Tibial artery (tissue), 4 donors: ENCODE data around the gene ZNF556.

Experiments used
- DNase-seq, 2 donors: peaks; one replicate each; pipeline ENCODE4 v3.0.0-alpha.2; 2019
- H3K27ac ChIP-seq, 2 donors: fragments of 200-600 bp; sonication (generic) in 1 of 2; 1 replicate in 1 of 2; 2 replicates in 1 of 2; pipeline ENCODE4 v1.5.1; 2018 to 2019; ENCODE audit warnings: mild to moderate bottlenecking in 1 of 2
- H3K27me3 ChIP-seq, 2 donors: fragments of 200-600 bp; sonication (generic) in 1 of 2; one replicate each; pipeline versions ENCODE4 v1.5.1 to v1.6.0; 2016 to 2019
- H3K36me3 ChIP-seq, 3 donors: fragments of 200-600 bp; sonication (generic) in 2 of 3; one replicate each; pipeline ENCODE4 v1.5.1; 2016 to 2019; ENCODE audit warnings: mild to moderate bottlenecking in 2 of 3
- H3K4me1 ChIP-seq, 4 donors: fragments of 200-600 bp; sonication (generic) in 2 of 4; 1 replicate in 3 of 4; 2 replicates in 1 of 4; pipeline ENCODE4 v1.5.1; 2016 to 2019
- H3K4me3 ChIP-seq, 2 donors: fragments of 200-600 bp; sonication (generic) in 1 of 2; 1 replicate in 1 of 2; 2 replicates in 1 of 2; pipeline ENCODE4 v1.5.1; 2018 to 2019; ENCODE audit warnings: mild to moderate bottlenecking in 2 of 2
- H3K9me3 ChIP-seq, 3 donors: fragments of 200-600 bp; sonication (generic) in 1 of 3; one replicate each; pipeline ENCODE4 v1.5.1; 2016 to 2019
- intact Hi-C: fragments of 100-400 bp; cut with DNase I; formaldehyde crosslinking; loops from one replicate; pipeline ENCODE4 v1.15.0; 2023; ENCODE audit warnings: low total_unique reads
- TF ChIP-seq, protein P1 (sequence below), 2 experiments: fragments of 200-600 bp in 1 of 2; fragments of 450-650 bp in 1 of 2; IDR thresholded peaks; one replicate each; pipeline ENCODE4 v1.5.1; 2017 to 2019; ENCODE audit warnings: antibody characterized with exemption in 2 of 2, mild to moderate bottlenecking in 1 of 2, moderate library complexity in 1 of 2

ZNF556 gene

GRCh38 chr19:2840794-2841791 lies 26.0 kb upstream of the ZNF556 start, which contains the start of gene ZNF555:
TSS of gene ZNF555 (plus strand) at chr19:2841475. CDS start at chr19:2841573, 98 bp downstream.
- intact Hi-C loops: loop anchor here (1.0 kb wide), 1 partner anchor 58 kb away; no protein-coding TSS in a partner anchor
- DNase-seq: peak; percentile 100
- peaks cover 6 to 30% (median 15%) of the 10 kb centered on the region in 3 donors for H3K36me3 ChIP-seq
- H3K27ac ChIP-seq: peak within 1 kb of the TSS; percentile 91
- H3K27me3 ChIP-seq: no peaks in the 10 kb centered on the region
- TF ChIP-seq, protein P1, sequence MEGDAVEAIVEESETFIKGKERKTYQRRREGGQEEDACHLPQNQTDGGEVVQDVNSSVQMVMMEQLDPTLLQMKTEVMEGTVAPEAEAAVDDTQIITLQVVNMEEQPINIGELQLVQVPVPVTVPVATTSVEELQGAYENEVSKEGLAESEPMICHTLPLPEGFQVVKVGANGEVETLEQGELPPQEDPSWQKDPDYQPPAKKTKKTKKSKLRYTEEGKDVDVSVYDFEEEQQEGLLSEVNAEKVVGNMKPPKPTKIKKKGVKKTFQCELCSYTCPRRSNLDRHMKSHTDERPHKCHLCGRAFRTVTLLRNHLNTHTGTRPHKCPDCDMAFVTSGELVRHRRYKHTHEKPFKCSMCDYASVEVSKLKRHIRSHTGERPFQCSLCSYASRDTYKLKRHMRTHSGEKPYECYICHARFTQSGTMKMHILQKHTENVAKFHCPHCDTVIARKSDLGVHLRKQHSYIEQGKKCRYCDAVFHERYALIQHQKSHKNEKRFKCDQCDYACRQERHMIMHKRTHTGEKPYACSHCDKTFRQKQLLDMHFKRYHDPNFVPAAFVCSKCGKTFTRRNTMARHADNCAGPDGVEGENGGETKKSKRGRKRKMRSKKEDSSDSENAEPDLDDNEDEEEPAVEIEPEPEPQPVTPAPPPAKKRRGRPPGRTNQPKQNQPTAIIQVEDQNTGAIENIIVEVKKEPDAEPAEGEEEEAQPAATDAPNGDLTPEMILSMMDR (IDR thresholded peaks at IDR 0.05): peak; percentile 54 to 60
- peaks cover 0 to 17% (median 10%) of the 10 kb centered on the region in 4 donors for H3K4me1 ChIP-seq
- peak within 1 kb of the TSS; percentile 68 to 97 for H3K4me3 ChIP-seq
- H3K9me3 ChIP-seq: peaks cover 0 to 12% (median 4%) of the 10 kb centered on the region in 3 donors

GRCh38 chr19:2841855-2842574 lies 25.1 kb upstream of the ZNF556 start:
- intact Hi-C loops: loop anchor here (1.0 kb wide), 1 partner anchor 57 kb away; no protein-coding TSS in a partner anchor
- H3K9me3 ChIP-seq: peaks cover 0 to 13% (median 3%) of the 10 kb centered on the region in 3 donors
- DNase-seq: no peak
- H3K4me1 ChIP-seq: peaks cover 0 to 17% (median 10%) of the 10 kb centered on the region in 4 donors
- H3K36me3 ChIP-seq: peaks cover 11 to 30% (median 17%) of the 10 kb centered on the region in 3 donors
- no peaks in the 10 kb centered on the region for H3K27me3 ChIP-seq
- H3K4me3 ChIP-seq: peak overlapping the region; percentile 68 to 97
- TF ChIP-seq, protein P1 (IDR thresholded peaks at IDR 0.05): no peak
- H3K27ac ChIP-seq: peak overlapping the region; percentile 91

GRCh38 chr19:2845107-2845506 lies 22.0 kb upstream of the ZNF556 start:
- H3K4me3 ChIP-seq: no peak overlapping the region
- H3K27me3 ChIP-seq: no peaks in the 10 kb centered on the region
- peaks cover 0 to 44% (median 20%) of the 10 kb centered on the region in 3 donors for H3K9me3 ChIP-seq
- TF ChIP-seq, protein P1 (IDR thresholded peaks at IDR 0.05): no peak
- H3K27ac ChIP-seq: no peak overlapping the region
- intact Hi-C loops: no loop called here
- no peak for DNase-seq
- peaks cover 0 to 17% (median 10%) of the 10 kb centered on the region in 4 donors for H3K4me1 ChIP-seq
- H3K36me3 ChIP-seq: peaks cover 21 to 39% (median 29%) of the 10 kb centered on the region in 3 donors

DNA sequence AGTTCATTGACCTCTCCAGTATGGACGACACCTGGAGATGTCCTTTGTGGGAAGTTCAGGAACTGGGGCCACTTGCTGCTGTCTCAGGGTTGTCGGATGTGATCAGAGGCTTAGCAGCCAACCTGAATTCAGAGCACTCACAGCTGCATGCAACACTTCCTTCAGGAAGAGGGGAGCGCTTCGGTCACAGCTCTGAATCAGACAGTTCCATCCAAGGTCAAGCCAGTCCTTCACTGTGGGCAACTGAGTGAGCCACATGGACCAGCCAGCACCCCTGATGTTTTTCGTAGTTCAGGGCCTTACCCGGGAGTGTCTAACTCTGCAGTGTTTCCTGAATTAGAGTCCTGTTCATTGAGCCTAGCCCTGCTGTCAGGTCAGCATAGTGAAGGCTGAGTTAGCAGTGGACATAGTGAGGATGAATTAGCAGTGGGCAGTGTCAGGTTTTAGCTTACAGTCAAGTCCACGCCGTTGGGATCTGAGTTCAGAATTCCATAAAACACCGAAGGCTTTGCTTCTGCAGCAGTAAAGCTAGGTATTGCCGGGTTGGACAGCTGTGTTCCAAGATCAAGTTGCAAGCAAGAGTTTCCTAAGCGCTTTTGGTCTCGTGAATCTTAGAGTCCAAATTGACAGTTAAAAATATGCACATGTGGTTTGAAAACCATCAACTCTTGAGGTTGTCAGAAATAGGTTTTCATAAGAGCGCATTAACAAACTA lies 20.8 kb upstream of the ZNF556 start:
- intact Hi-C loops: no loop called here
- TF ChIP-seq, protein P1 (IDR thresholded peaks at IDR 0.05): no peak
- no peak for DNase-seq
- Histone ChIP-seq H3K27me3 (no peaks in the 10 kb centered on the region), H3K9me3 (peaks cover 3 to 56% (median 32%) of the 10 kb centered on the region in 3 donors), H3K36me3 (peaks cover 33 to 52% (median 41%) of the 10 kb centered on the region in 3 donors), H3K27ac (no peak overlapping the region), H3K4me3 (no peak overlapping the region), H3K4me1 (peaks cover 0 to 13% (median 10%) of the 10 kb centered on the region in 4 donors)

- H3K9me3 ChIP-seq: peaks cover 5 to 68% (median 44%) of the 10 kb centered on the region in 3 donors
- intact Hi-C loops: no loop called here
- no peak overlapping the region for H3K27ac ChIP-seq
- peaks cover 45 to 63% (median 53%) of the 10 kb centered on the region in 3 donors for H3K36me3 ChIP-seq
- TF ChIP-seq, protein P1 (IDR thresholded peaks at IDR 0.05): no peak
- no peaks in the 10 kb centered on the region for H3K27me3 ChIP-seq
- no peak overlapping the region for H3K4me3 ChIP-seq
- H3K4me1 ChIP-seq: peaks cover 0 to 6% (median 3%) of the 10 kb centered on the region in 4 donors
- no peak for DNase-seq
These were observed 19.6 kb upstream of the ZNF556 start for GRCh38 chr19:2847507-2847906.
